ENCODE results near the gene ZDHHC19.

ZDHHC19 gene

GRCh38 chr3:196149375-196149774 lies 61.8 kb downstream of the ZDHHC19 start:
- H3K9me3 ChIP-seq: no peaks in the 10 kb centered on the region
- no peak overlapping the region for H3K27ac ChIP-seq
- peaks cover 0 to 7% of the 10 kb centered on the region in 2 donors for H3K27me3 ChIP-seq
- no peak overlapping the region for H3K4me3 ChIP-seq
- intact Hi-C loops (cut with DNase I; ENCODE audit: low total_unique reads): no loop called here
- TF ChIP-seq CTCF (IDR thresholded peaks at IDR 0.05): no peak
- DNase-seq: no peak
- H3K36me3 ChIP-seq: no peaks in the 10 kb centered on the region
- H3K4me1 ChIP-seq: no peaks in the 10 kb centered on the region

All from tibial artery (tissue), 4 donors.